ENCODE measurements around the gene PLET1. TPM values are rescaled to one million over a fixed set of nuclear protein-coding genes. Genes with fewer than 3 reads are reported as not detected.

PLET1 gene
- total and polyA plus RNA-seq, 2 of the 8 experiments (the other 6 are each of a cell fraction or from before 2014, with no cell fraction given), result not detected

DNA sequence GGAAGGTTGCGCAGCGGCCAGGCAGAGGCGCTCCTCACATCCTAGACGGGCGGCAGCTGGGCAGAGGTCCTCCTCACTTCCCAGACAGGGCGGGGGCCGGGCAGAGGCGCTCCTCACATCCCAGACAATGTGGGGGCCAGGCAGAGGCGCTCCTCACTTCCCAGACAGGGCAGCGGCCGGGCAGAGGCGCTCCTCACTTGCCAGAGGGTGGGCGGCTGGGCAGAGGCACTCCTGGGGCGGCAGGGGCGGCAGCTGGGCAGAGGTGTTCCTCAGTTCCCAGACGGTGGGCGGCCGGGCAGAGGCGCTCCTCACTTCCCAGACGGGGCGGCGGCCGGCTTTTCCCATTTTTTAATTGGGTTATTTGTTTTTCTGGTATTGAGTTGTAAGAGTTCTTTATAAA lies 54.6 kb downstream of the PLET1 start:
- ChIA-PET POLR2A (ENCODE audit: partially characterized antibody) (no interaction called here), CTCF (ENCODE audit: partially characterized antibody) (interaction anchor here (0.7 to 1.2 kb wide), 3 partner anchors 74 to 359 kb away, joined by 3 to 4 read pairs (median 3); no protein-coding TSS in a partner anchor)
- H3K79me2 ChIP-seq (ENCODE audit: control insufficient read depth in 1 of 2, insufficient read depth in 2 of 2, low read length in 2 of 2), result no peaks in the 10 kb centered on the region
- H4K91ac ChIP-seq (replicated peaks; ENCODE audit: insufficient read length, low read length), result no peak overlapping the region
- FAIRE-seq, result no peak
- no peak overlapping the region for H3K27ac ChIP-seq (ENCODE audit: low read depth, low read length)
- no peaks in the 10 kb centered on the region for H3K27me3 ChIP-seq (replicated peaks in 1 of 4; ENCODE audit: control insufficient read depth in 3 of 4, extremely low read depth in 1 of 4, insufficient read depth in 3 of 4, low read length in 3 of 4)
- DNase-seq (ENCODE audit: low read depth in 1 of 2, low spot score in 2 of 2), result no peak
- no peak overlapping the region for H3K4me3 ChIP-seq (ENCODE audit: extremely low read depth in 1 of 4, insufficient read depth in 2 of 4, low read depth in 3 of 4, low read length in 4 of 4)
- H3K23me2 ChIP-seq (ENCODE audit: low read depth, low read length), result no peaks in the 10 kb centered on the region; the same call in 1 of the 2 replicates
- no peak overlapping the region for H2BK20ac ChIP-seq (ENCODE audit: low read length)
- no peak overlapping the region for H3K23ac ChIP-seq (ENCODE audit: insufficient read length)
- H2BK12ac ChIP-seq (ENCODE audit: low read depth, low read length), result no peak overlapping the region
- no peak overlapping the region for H3K56ac ChIP-seq (replicated peaks; ENCODE audit: insufficient read length, low read depth, low read length)
- H3K18ac ChIP-seq (ENCODE audit: extremely low read depth, low read length), result no peak overlapping the region
- no peak overlapping the region for H3K4ac ChIP-seq (replicated peaks; ENCODE audit: insufficient read length, low read depth, low read length)
- no peaks in the 10 kb centered on the region for H3K4me1 ChIP-seq (replicated peaks in 1 of 4; ENCODE audit: control insufficient read depth in 3 of 4, insufficient read depth in 4 of 4, low read length in 3 of 4)
- 82% methylated on average over 23 of the region's 23 CpGs; no CpG with 5 or more reads in 1 of the 2 experiments for WGBS, 2 experiments (ENCODE audit: extremely low coverage in 1 of 2, insufficient coverage in 1 of 2, insufficient read length in 1 of 2, insufficient replicate concordance in 2 of 2, low coverage in 1 of 2, low lambda C conversion rate in 2 of 2, missing lambda C conversion rate in 1 of 2)
- no peaks in the 10 kb centered on the region for H3K79me1 ChIP-seq (ENCODE audit: low read depth, low read length)
- no peaks in the 10 kb centered on the region for H4K20me1 ChIP-seq (replicated peaks in 1 of 2; ENCODE audit: control insufficient read depth in 1 of 2, insufficient read depth in 2 of 2, low read length in 2 of 2)
- H3K4me2 ChIP-seq (ENCODE audit: insufficient read depth in 1 of 2, low read depth in 2 of 2, low read length in 2 of 2), result no peak overlapping the region
- H4K8ac ChIP-seq (ENCODE audit: extremely low read depth, insufficient read depth, low read length), result no peak overlapping the region
- TF ChIP-seq ZNF274 (IDR thresholded peaks at IDR 0.05; ENCODE audit: borderline replicate concordance, extremely low read depth, low read length), result no peak
- no peak for TF ChIP-seq EP300 (IDR thresholded peaks at IDR 0.05; ENCODE audit: borderline replicate concordance in 1 of 2, low read depth in 2 of 2, low read length in 2 of 2)
- no peak for TF ChIP-seq SIX5 (IDR thresholded peaks at IDR 0.05; ENCODE audit: low read depth, low read length)
- no peak for TF ChIP-seq GABPA (IDR thresholded peaks at IDR 0.05; ENCODE audit: borderline replicate concordance, insufficient read depth, low read length)
- no peak for TF ChIP-seq TEAD4 (IDR thresholded peaks at IDR 0.05; ENCODE audit: low read depth, low read length)
- no peak for TF ChIP-seq YY1 (IDR thresholded peaks at IDR 0.05; ENCODE audit: low read depth, low read length)
- no peak for TF ChIP-seq KDM5A (IDR thresholded peaks at IDR 0.05; ENCODE audit: low read length)
- TF ChIP-seq SRF (IDR thresholded peaks at IDR 0.05; ENCODE audit: low read depth, low read length), result no peak
- no peak for TF ChIP-seq SP1 (IDR thresholded peaks at IDR 0.05; ENCODE audit: low read depth, low read length)
- TF ChIP-seq NRF1 (IDR thresholded peaks at IDR 0.05; ENCODE audit: low read depth, low read length), result no peak
- H2BK5ac ChIP-seq (ENCODE audit: low read depth, low read length), result no peak overlapping the region
- H2BK15ac ChIP-seq (ENCODE audit: low read length), result no peak overlapping the region
- H2AK5ac ChIP-seq (ENCODE audit: low read depth, low read length), result no peak overlapping the region
- H3K36me3 ChIP-seq (ENCODE audit: control insufficient read depth in 2 of 4, insufficient read depth in 4 of 4, low read length in 3 of 4), result peaks cover 0 to 4% (median 0%) of the 10 kb centered on the region in 4 experiments; a peak in 1 of 8 replicates
- no peak overlapping the region for H4K5ac ChIP-seq (ENCODE audit: insufficient read length, low read depth, low read length)
- H3K9ac ChIP-seq (replicated peaks in 1 of 4; ENCODE audit: extremely low read depth in 1 of 4, low read depth in 3 of 4, low read length in 3 of 4), result no peak overlapping the region
- H3K14ac ChIP-seq (ENCODE audit: insufficient read length), result no peak overlapping the region
- no peak overlapping the region for H2AFZ ChIP-seq (ENCODE audit: low read length)
- H3K9me3 ChIP-seq (ENCODE audit: insufficient read depth in 2 of 2, low read depth in 1 of 2, low read length in 1 of 2), result peaks cover 0 to 4% of the 10 kb centered on the region in 2 experiments; a peak in 1 of 4 replicates
- no peak overlapping the region for H2BK120ac ChIP-seq (replicated peaks; ENCODE audit: low read depth, low read length)
